HG02973 (cell line): ENCODE data around the gene ELOVL2.

Experiments
- ATAC-seq: cut with Tn5 transposase; IDR thresholded peaks from one replicate; pipeline ENCODE4 v1.9.1; 2021; ENCODE audit warnings: moderate library complexity; ENCODE audit not compliant: unreplicated experiment

Gene ELOVL2

GRCh38 chr6:11058406-11058805 is 14.3 kb upstream of the ELOVL2 start:
- no peak for ATAC-seq

- ATAC-seq, result no peak
Observed at GRCh38 chr6:11056871-11057270, 12.8 kb upstream of the ELOVL2 start.

GRCh38 chr6:11055127-11055627 is 11.1 kb upstream of the ELOVL2 start:
- no peak for ATAC-seq

- ATAC-seq, result no peak
Observed at GRCh38 chr6:11054722-11055121, 10.6 kb upstream of the ELOVL2 start.

- ATAC-seq, result no peak
Observed at GRCh38 chr6:11053307-11053706, 9.2 kb upstream of the ELOVL2 start.

GRCh38 chr6:11050731-11051130 is 6.6 kb upstream of the ELOVL2 start:
- no peak for ATAC-seq

- no peak for ATAC-seq
Observed at GRCh38 chr6:11044712-11045167, 635 bp upstream of the ELOVL2 start.

GRCh38 chr6:11043378-11043960 is 636 bp downstream of the ELOVL2 start:
- peak; percentile 13 for ATAC-seq

GRCh38 chr6:11042750-11043377 is 1.2 kb downstream of the ELOVL2 start:
- no peak for ATAC-seq

GRCh38 chr6:11042025-11042749 is 1.9 kb downstream of the ELOVL2 start:
- no peak for ATAC-seq

- ATAC-seq, result no peak
Observed at GRCh38 chr6:11040134-11040533, 4.0 kb downstream of the ELOVL2 start.

GRCh38 chr6:11039040-11039439 is 5.1 kb downstream of the ELOVL2 start:
- no peak for ATAC-seq

GRCh38 chr6:11036977-11037430 is 7.1 kb downstream of the ELOVL2 start:
- ATAC-seq, result no peak

- no peak for ATAC-seq
Observed at GRCh38 chr6:11036351-11036740, 7.8 kb downstream of the ELOVL2 start.

GRCh38 chr6:11035616-11036350 is 8.3 kb downstream of the ELOVL2 start:
- no peak for ATAC-seq

- no peak for ATAC-seq
Observed at GRCh38 chr6:11033825-11034224, 10.3 kb downstream of the ELOVL2 start.

GRCh38 chr6:11030904-11031303 is 13.2 kb downstream of the ELOVL2 start:
- ATAC-seq, result no peak

GRCh38 chr6:11028959-11029358 is 15.1 kb downstream of the ELOVL2 start:
- no peak for ATAC-seq

GRCh38 chr6:11027565-11028110 is 16.5 kb downstream of the ELOVL2 start:
- ATAC-seq, result no peak

GRCh38 chr6:11025921-11026635 is 18.0 kb downstream of the ELOVL2 start:
- peak; percentile 79 for ATAC-seq
